HEK293T (cell line): Measurements from ENCODE around the gene SLC12A4.
"Not testable (repeated sequence)": the region's sequence is repeated elsewhere in the genome, so short reads cannot be mapped to it uniquely, and the experiment has no call there.

Experiments
- CTCF ChIA-PET: fragments of 350-600 bp; formaldehyde crosslinking; extraction: SDS; loops from one replicate; lab custom pipeline; 2021; ENCODE audit warnings: antibody characterized with exemption, inconsistent platforms; lab: Yijun Ruan, JAX
- POLR2A ChIA-PET: fragments of 350-600 bp; formaldehyde crosslinking; extraction: SDS; loops from one replicate; lab custom pipeline; 2020; ENCODE audit warnings: antibody characterized with exemption, inconsistent platforms; lab: Yijun Ruan, JAX
- DNase-seq: peaks from one replicate; pipeline ENCODE4 v3.0.0; 2012; ENCODE audit warnings: mixed read lengths; ENCODE audit errors: extremely low spot score
- ARNT ChIP-seq: fragments of 450-650 bp; IDR thresholded peaks from 2 replicates; pipeline ENCODE4 v1.6.1; 2017; ENCODE audit warnings: mild to moderate bottlenecking
- BHLHE40 ChIP-seq: fragments of 450-650 bp; IDR thresholded peaks from 2 replicates; pipeline ENCODE4 v1.6.1; 2016; ENCODE audit warnings: mild to moderate bottlenecking, moderate library complexity, borderline replicate concordance
- CTBP1 ChIP-seq: fragments of 450-650 bp; IDR thresholded peaks from 2 replicates; pipeline ENCODE4 v1.6.1; 2016; ENCODE audit warnings: borderline replicate concordance
- ELF4 ChIP-seq: fragments of 450-650 bp; IDR thresholded peaks from 2 replicates; pipeline ENCODE4 v1.6.1; 2017; ENCODE audit warnings: antibody characterized with exemption
- FOXA1 ChIP-seq: fragments of 450-650 bp; IDR thresholded peaks from 2 replicates; pipeline ENCODE4 v1.6.1; 2016; ENCODE audit warnings: mild to moderate bottlenecking
- FOXK2 ChIP-seq: fragments of 450-650 bp; IDR thresholded peaks from 2 replicates; pipeline ENCODE4 v1.6.1; 2016; ENCODE audit warnings: mild to moderate bottlenecking
- FOXM1 ChIP-seq: fragments of 450-650 bp; IDR thresholded peaks from 2 replicates; pipeline ENCODE4 v1.6.1; 2017; ENCODE audit warnings: mild to moderate bottlenecking, borderline replicate concordance
- HDGF ChIP-seq: fragments of 450-650 bp; IDR thresholded peaks from 2 replicates; pipeline ENCODE4 v1.6.1; 2017; ENCODE audit warnings: antibody characterized with exemption, borderline replicate concordance
- L3MBTL2 ChIP-seq: fragments of 450-650 bp; conservative IDR thresholded peaks from 2 replicates; pipeline ENCODE4 v1.6.1; 2016; ENCODE audit warnings: mild to moderate bottlenecking
- NFRKB ChIP-seq: fragments of 450-650 bp; IDR thresholded peaks from 2 replicates; pipeline ENCODE4 v1.6.1; 2016; ENCODE audit warnings: mild to moderate bottlenecking, moderate library complexity
- SP1 ChIP-seq: fragments of 450-650 bp; IDR thresholded peaks from 2 replicates; pipeline ENCODE4 v1.6.1; 2017
- SUZ12 ChIP-seq: fragments of 450-650 bp; IDR thresholded peaks from 2 replicates; pipeline ENCODE4 v1.6.1; 2016; ENCODE audit warnings: mild to moderate bottlenecking
- TARDBP ChIP-seq: fragments of 450-650 bp; IDR thresholded peaks from 2 replicates; pipeline ENCODE4 v1.6.1; 2016
- TF ChIP-seq, protein P1 (sequence below): fragments of 450-650 bp; IDR thresholded peaks from 2 replicates; pipeline ENCODE4 v1.6.1; 2016

Gene SLC12A4

DNA sequence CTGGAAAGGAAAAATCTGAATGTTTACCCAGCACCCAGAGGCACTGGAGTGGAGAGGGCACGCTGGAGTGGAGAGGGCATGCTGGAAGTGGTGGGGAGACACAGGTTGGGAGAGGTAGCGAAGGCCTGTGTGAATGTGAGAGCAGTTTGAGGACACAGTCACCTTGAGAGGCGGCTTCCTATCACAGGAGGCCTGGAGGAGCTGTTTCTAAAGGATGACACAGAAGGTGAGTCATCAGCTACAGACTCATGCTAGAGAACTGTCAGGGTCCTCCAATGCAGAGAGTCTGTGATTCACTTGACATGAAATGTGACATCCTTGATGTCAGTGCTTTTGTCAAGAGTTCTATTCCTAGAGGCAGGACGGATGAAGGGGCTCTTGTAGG is 50.6 kb downstream of the SLC12A4 start:
- ChIA-PET POLR2A (no interaction called here), CTCF (no interaction called here)
- no peak for DNase-seq
- TF ChIP-seq BHLHE40, result no peak
- TF ChIP-seq ELF4, result no peak
- no peak for TF ChIP-seq NFRKB

DNA sequence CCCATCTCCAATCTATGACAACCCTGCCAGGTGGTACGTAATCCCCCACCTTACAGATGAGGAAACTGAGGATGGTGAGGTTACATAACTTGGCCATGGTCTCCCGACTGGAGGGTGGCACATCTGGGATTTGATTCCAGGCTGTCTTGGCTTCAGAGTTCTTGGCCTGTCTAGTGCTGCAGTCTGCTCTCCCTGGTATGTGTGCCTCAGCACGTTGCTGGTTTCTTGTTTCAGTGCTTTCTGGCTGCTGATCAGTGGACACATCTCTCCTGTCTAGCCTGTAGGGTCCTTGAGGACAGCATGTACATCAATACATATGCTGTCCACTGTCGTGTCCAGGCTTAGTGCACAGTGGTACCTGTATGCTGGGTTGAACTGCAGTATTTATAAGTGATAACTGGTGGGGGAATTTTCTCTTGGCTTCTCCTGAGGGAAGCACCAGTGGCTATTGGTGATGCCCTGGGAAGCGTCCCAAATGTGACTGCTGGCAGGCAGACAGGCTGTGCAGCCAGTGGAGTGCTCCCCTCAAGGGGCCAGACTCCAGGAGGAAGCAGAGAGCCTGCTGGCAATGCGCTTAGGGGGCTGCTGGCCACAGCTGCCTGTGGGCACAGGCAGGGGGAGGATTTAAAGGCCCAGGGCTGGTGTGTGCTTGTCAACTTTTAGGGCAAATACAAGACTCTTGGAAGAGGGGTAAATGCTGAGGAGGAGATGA is 51.1 kb downstream of the SLC12A4 start:
- TF ChIP-seq FOXK2 (no peak), FOXA1 (no peak), CTBP1 (no peak), NFRKB (no peak), ARNT (no peak), BHLHE40 (no peak), L3MBTL2 (no peak), ELF4 (no peak), SP1 (no peak), FOXM1 (no peak), SUZ12 (no peak)
- CTCF ChIA-PET, result no interaction called here
- POLR2A ChIA-PET, result no interaction called here

GRCh38 chr16:67915831-67916723 is 52.4 kb downstream of the SLC12A4 start:
- TF ChIP-seq, protein P1, sequence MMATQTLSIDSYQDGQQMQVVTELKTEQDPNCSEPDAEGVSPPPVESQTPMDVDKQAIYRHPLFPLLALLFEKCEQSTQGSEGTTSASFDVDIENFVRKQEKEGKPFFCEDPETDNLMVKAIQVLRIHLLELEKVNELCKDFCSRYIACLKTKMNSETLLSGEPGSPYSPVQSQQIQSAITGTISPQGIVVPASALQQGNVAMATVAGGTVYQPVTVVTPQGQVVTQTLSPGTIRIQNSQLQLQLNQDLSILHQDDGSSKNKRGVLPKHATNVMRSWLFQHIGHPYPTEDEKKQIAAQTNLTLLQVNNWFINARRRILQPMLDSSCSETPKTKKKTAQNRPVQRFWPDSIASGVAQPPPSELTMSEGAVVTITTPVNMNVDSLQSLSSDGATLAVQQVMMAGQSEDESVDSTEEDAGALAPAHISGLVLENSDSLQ, result no peak
- DNase-seq, result no peak
- ChIA-PET CTCF (no interaction called here), POLR2A (no interaction called here)

More for the DNA sequence above, 51.1 kb downstream of the SLC12A4 start:
- DNase-seq, result no peak

- POLR2A ChIA-PET, CTCF ChIA-PET, DNase-seq: not testable (repeated sequence)
These were observed 53.0 kb downstream of the SLC12A4 start for GRCh38 chr16:67915496-67915769.

DNA sequence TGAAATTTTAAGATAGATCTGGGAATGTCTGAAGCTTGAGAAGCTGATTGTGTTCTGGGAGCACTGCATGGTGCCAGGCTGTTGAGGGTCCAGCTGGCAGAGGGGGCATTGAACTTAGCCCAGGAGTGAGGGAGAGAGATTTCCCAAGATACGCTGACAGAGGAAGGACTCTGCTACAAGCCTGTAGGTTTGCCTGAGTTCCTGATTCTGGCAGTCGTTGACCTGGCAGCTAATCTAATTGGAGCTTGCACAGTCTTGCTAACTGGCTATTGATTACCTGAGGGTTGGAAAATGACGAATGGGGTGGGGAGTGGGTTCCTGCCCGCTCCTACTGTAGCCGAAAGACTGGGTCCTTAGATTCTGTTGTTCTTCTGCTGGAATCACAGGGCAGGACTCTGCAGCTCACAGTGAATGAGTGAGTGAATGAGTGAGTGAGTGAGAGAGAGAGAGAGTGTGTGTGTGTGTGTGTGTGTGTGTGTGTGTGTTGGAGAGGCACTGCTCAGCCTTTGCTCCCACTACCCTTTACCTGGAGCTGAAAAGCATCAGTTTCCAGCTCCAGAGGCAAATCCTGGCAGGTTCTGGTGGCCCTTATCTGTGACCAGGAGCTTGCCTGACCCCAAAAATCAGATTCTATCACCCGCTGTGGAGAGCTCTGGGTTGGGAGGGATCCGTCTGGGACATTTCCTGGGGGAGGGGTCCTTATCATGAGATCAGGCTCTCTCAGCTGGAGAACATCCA is 53.5 kb downstream of the SLC12A4 start:
- CTCF ChIA-PET, result no interaction called here
- POLR2A ChIA-PET, result no interaction called here
- TF ChIP-seq CTBP1 (no peak), FOXM1 (no peak), SUZ12 (no peak)
- DNase-seq, result no peak

DNA sequence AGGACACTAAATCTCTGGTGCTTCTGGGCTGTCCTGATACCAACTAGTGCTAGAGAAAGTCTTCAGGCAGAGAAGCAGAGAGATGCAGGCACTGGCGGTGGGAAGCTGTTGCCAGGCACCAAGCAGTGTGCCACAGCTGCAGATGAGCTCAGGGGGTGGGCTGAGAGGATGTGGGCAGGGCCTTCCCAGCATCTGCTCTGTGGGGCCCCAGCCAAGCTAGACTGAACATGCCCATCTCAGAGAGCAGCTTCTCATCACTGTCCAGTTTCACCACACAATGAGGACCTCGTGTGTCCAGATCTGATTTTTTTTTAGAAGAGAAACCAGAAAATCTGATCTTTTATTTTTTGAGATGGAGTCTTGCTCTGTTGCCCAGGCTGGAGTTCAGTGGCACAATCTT is 58.3 kb downstream of the SLC12A4 start:
- CTCF ChIA-PET, result no interaction called here
- POLR2A ChIA-PET, result interaction anchor here (0.6 to 1.5 kb wide), 2 partner anchors 16 to 17 kb away, joined by 3 to 5 read pairs; partner anchors contain the start of gene PSKH1
- DNase-seq, result no peak
- TF ChIP-seq HDGF (no peak), TARDBP (no peak), FOXM1 (no peak), L3MBTL2 (no peak), FOXA1 (no peak), CTBP1 (no peak), NFRKB (no peak), ELF4 (no peak), ARNT (no peak), SP1 (no peak), SUZ12 (no peak), BHLHE40 (no peak)
- TF ChIP-seq, protein P1, result no peak

DNA sequence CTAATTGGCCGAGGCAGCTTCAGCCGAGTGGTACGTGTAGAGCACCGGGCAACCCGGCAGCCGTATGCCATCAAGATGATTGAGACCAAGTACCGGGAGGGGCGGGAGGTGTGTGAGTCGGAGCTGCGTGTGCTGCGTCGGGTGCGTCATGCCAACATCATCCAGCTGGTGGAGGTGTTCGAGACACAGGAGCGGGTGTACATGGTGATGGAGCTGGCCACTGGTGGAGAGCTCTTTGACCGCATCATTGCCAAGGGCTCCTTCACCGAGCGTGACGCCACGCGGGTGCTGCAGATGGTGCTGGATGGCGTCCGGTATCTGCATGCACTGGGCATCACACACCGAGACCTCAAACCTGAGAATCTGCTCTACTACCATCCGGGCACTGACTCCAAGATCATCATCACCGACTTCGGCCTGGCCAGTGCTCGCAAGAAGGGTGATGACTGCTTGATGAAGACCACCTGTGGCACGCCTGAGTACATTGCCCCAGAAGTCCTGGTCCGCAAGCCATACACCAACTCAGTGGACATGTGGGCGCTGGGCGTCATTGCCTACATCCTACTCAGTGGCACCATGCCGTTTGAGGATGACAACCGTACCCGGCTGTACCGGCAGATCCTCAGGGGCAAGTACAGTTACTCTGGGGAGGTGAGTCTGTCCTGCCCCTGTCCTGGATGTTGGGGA is 59.2 kb downstream of the SLC12A4 start:
- no peak for DNase-seq
- CTCF ChIA-PET, result no interaction called here
- TF ChIP-seq FOXM1, result no peak

More for the DNA sequence above, 59.2 kb downstream of the SLC12A4 start:
- POLR2A ChIA-PET, result no interaction called here
